GM23338 (cell line): ENCODE results near the gene GFOD1.
A peak's percentile ranks its signal among the peaks of the same experiment; 100 is the strongest.

Source experiments
- CREB1 ChIP-seq: fragments of 250-450 bp; sonication (Bioruptor Pico); IDR thresholded peaks from 2 replicates; pipeline ENCODE4 v1.5.0; 2020; ENCODE audit warnings: low read depth, mild to moderate bottlenecking, moderate library complexity
- CTCF ChIP-seq, 2 experiments: fragments of 200-600 bp in 1 of 2; sonication (generic) in 1 of 2; conservative IDR thresholded peaks; 2 replicates each; pipeline versions ENCODE4 v1.5.1 to v1.6.1; 2016 to 2017; ENCODE audit warnings: antibody characterized with exemption in 2 of 2, low read depth in 2 of 2, mild to moderate bottlenecking in 2 of 2, moderate library complexity in 1 of 2
- EZH2 ChIP-seq: fragments of 200-600 bp; sonication (generic); IDR thresholded peaks from one replicate; pipeline ENCODE4 v1.8.0; 2017; ENCODE audit warnings: antibody characterized with exemption, mild to moderate bottlenecking, low read depth; ENCODE audit not compliant: unreplicated experiment
- POLR2AphosphoS5 ChIP-seq: IDR thresholded peaks from 2 replicates; pipeline ENCODE4 v1.6.1; 2016; ENCODE audit warnings: antibody characterized with exemption, low read depth

DNA sequence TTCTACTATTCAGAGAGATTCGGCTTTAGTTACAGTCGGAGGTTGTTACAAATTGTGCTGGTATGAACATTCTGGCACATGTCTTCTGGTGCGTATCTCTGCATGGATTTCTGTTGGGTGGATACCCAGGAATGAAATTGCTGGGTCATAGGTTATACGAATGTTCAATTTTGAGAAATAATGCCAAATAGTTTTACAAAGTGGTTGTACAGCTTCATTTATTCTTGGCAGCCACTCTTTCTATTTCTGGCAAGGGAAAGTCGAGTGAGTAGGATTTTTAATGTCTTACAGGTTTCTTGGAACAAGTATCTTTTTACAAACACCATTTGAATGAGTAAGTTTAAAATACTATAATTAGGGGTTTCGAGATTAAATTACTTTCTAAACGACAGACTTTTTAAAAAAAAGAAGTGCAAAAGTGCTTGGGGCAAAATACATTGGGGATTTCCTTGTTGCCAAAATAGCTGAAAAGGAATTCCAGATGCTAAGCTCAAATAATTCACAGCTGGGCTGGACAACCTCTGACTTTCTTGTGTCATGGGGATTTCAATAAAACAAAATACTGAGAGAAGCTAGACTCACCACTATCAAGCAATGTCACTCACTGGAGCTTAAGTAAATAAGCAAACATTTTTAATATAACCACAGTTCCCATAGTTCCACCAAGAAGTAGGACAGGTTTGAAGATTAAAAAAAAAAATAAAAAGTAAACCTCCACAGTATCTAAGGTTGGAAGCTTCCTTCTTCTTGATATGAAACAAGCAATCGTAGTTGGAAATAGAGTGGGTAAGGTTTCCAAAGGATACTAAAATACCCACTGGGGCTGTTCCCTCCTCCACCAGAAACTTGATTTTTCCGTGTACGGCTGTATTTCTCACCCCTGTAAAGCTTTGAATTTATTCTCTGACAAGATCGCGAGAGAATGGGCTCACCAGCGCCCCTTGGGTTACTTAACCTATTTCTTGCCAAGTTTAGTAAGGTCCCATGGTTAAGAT lies 21.6 kb upstream of the GFOD1 start:
- TF ChIP-seq CTCF (conservative IDR thresholded peaks at IDR 0.05; ENCODE audit: low read depth in 2 of 2): peak; percentile 19 to 39; a peak in 2 of 4 replicates
- TF ChIP-seq POLR2AphosphoS5: no peak
- TF ChIP-seq EZH2: no peak
- TF ChIP-seq CREB1 (CRISPR knock-in tag): no peak
